SK-N-SH (cell line): ENCODE results near the gene CNEP1R1. TPM values are rescaled to one million over a fixed set of nuclear protein-coding genes. Genes with fewer than 3 reads are reported as not detected.

Source experiments
- CTCF ChIA-PET: fragments of 300-600, 350-600 bp; formaldehyde crosslinking; extraction: SDS; loops from one replicate; lab custom pipeline; 2021; lab: Yijun Ruan, JAX
- POLR2A ChIA-PET: fragments of 350-600 bp; sonication (Branson Sonifier 250); formaldehyde crosslinking; extraction: SDS; loops from one replicate; lab custom pipeline; 2020; ENCODE audit warnings: antibody characterized with exemption, inconsistent platforms; lab: Yijun Ruan, JAX
- DNase-seq: peaks from one replicate; pipeline ENCODE4 v3.0.0; 2012
- H2AFZ ChIP-seq: fragments of 200-600 bp; sonication (generic); 2 replicates; pipeline ENCODE4 v1.8.1; 2016; ENCODE audit warnings: antibody characterized with exemption, mild to moderate bottlenecking, low read depth
- H3F3A ChIP-seq: fragments of 200-600 bp; sonication (generic); replicated peaks from 2 replicates; pipeline ENCODE3; 2016; ENCODE audit warnings: antibody characterized with exemption, mild to moderate bottlenecking; ENCODE audit not compliant: insufficient read depth
- H3K27ac ChIP-seq, 2 experiments: fragments of 200-500 bp in 1 of 2; fragments of 200-600 bp in 1 of 2; sonication (Bioruptor generic) in 1 of 2; sonication (generic), shearing (Covaris generic) in 1 of 2; 2 replicates each; pipeline versions ENCODE4 v1.5.1 to v1.6.1; 2014 to 2016; ENCODE audit warnings: low read depth in 2 of 2, inconsistent platforms in 1 of 2, low read length in 1 of 2, mild to moderate bottlenecking in 1 of 2, mixed read lengths in 1 of 2
- H3K27me3 ChIP-seq: fragments of 200-600 bp; sonication (generic), shearing (Covaris generic); 2 replicates; pipeline ENCODE4 v1.6.1; 2016; ENCODE audit warnings: mixed run types; ENCODE audit not compliant: insufficient read depth
- H3K36me3 ChIP-seq, 2 experiments: fragments of 200-500 bp in 1 of 2; fragments of 200-600 bp in 1 of 2; sonication (Bioruptor generic) in 1 of 2; sonication (generic) in 1 of 2; replicated peaks in 1 of 2; 2 replicates each; pipeline versions ENCODE3 to v1.5.1; 2014 to 2016; ENCODE audit warnings: low read length in 1 of 2, mild to moderate bottlenecking in 1 of 2; ENCODE audit not compliant: insufficient read depth in 2 of 2, control insufficient read depth in 1 of 2
- H3K4me1 ChIP-seq, 2 experiments: fragments of 200-500 bp in 1 of 2; fragments of 200-600 bp in 1 of 2; sonication (Bioruptor generic) in 1 of 2; sonication (generic), shearing (Covaris generic) in 1 of 2; 2 replicates each; pipeline versions ENCODE4 v1.5.1 to v1.6.1; 2014 to 2016; ENCODE audit warnings: low read depth in 1 of 2, low read length in 1 of 2, mixed run types in 1 of 2; ENCODE audit not compliant: insufficient read depth in 2 of 2, control insufficient read depth in 1 of 2
- H3K4me2 ChIP-seq: fragments of 200-600 bp; sonication (generic), shearing (Covaris generic); 2 replicates; pipeline ENCODE4 v1.6.1; 2017; ENCODE audit warnings: mixed run types
- H3K4me3 ChIP-seq, 2 experiments: fragments of 200-500 bp in 1 of 2; fragments of 200-600 bp in 1 of 2; sonication (Bioruptor generic) in 1 of 2; sonication (generic), shearing (Covaris generic) in 1 of 2; 2 replicates each; pipeline versions ENCODE4 v1.5.1 to v1.8.1; 2014 to 2016; ENCODE audit warnings: low read depth in 2 of 2, inconsistent platforms in 1 of 2, low read length in 1 of 2, mild to moderate bottlenecking in 1 of 2, mixed read lengths in 1 of 2, moderate library complexity in 1 of 2
- H3K79me2 ChIP-seq: fragments of 200-600 bp; sonication (generic); 2 replicates; pipeline ENCODE4 v1.8.1; 2017; ENCODE audit warnings: mild to moderate bottlenecking; ENCODE audit not compliant: insufficient read depth
- H3K9ac ChIP-seq: fragments of 200-600 bp; sonication (generic); 2 replicates; pipeline ENCODE4 v1.6.1; 2017; ENCODE audit warnings: mixed run types
- H3K9me2 ChIP-seq: fragments of 200-600 bp; sonication (generic); 2 replicates; pipeline ENCODE4 v1.6.1; 2017; ENCODE audit warnings: mixed run types
- H3K9me3 ChIP-seq: fragments of 200-600 bp; sonication (generic); 2 replicates; pipeline ENCODE4 v1.6.1; 2017; ENCODE audit warnings: mixed run types, mild to moderate bottlenecking, moderate library complexity
- H4K20me1 ChIP-seq: fragments of 200-600 bp; sonication (generic); 2 replicates; pipeline ENCODE4 v1.6.1; 2017; ENCODE audit warnings: mild to moderate bottlenecking, mixed run types; ENCODE audit not compliant: insufficient read depth
- CHD2 ChIP-seq: fragments of 150-350 bp; IDR thresholded peaks from 2 replicates; pipeline ENCODE4 v1.6.1; 2018; ENCODE audit warnings: low read length; ENCODE audit not compliant: partially characterized antibody
- CTCF ChIP-seq: fragments of 200-600 bp; sonication (generic); IDR thresholded peaks from 2 replicates; pipeline ENCODE4 v1.6.1; 2017; ENCODE audit warnings: antibody characterized with exemption, mild to moderate bottlenecking, moderate library complexity
- EP300 ChIP-seq, 2 experiments: IDR thresholded peaks; 2 replicates each; pipeline versions ENCODE4 v1.4.0 to v1.6.1; 2012; ENCODE audit warnings: borderline replicate concordance in 1 of 2, low read depth in 1 of 2, low read length in 1 of 2
- FOSL2 ChIP-seq: IDR thresholded peaks from 2 replicates; pipeline ENCODE4 v1.4.0; 2012; ENCODE audit warnings: low read depth, mild to moderate bottlenecking, moderate library complexity, borderline replicate concordance
- FOXJ3 ChIP-seq: sonication (generic); formaldehyde crosslinking; IDR thresholded peaks from 2 replicates; pipeline ENCODE4 v1.5.1; 2020; ENCODE audit warnings: mild to moderate bottlenecking, missing genetic modification reagents
- FOXM1 ChIP-seq: IDR thresholded peaks from 2 replicates; pipeline ENCODE4 v1.4.0; 2012; ENCODE audit warnings: low read depth, mild to moderate bottlenecking
- GABPA ChIP-seq: IDR thresholded peaks from 2 replicates; pipeline ENCODE4 v1.4.0; 2012; ENCODE audit warnings: low read depth, mild to moderate bottlenecking
- GATA2 ChIP-seq: sonication (generic); formaldehyde crosslinking; IDR thresholded peaks from 2 replicates; pipeline ENCODE4 v1.5.0; 2020; ENCODE audit warnings: mild to moderate bottlenecking, missing genetic modification reagents
- JUND ChIP-seq: IDR thresholded peaks from 2 replicates; pipeline ENCODE4 v1.4.0; 2012
- MAX ChIP-seq: IDR thresholded peaks from 2 replicates; pipeline ENCODE4 v1.4.0; 2012; ENCODE audit warnings: low read depth
- MEF2A ChIP-seq: IDR thresholded peaks from 2 replicates; pipeline ENCODE4 v1.4.0; 2012; ENCODE audit warnings: low read depth, borderline replicate concordance
- MXI1 ChIP-seq: IDR thresholded peaks from 2 replicates; pipeline ENCODE4 v1.6.1; 2012; ENCODE audit warnings: mild to moderate bottlenecking, low read depth, low read length, improper control_type of control experiment
- PBX3 ChIP-seq: IDR thresholded peaks from 2 replicates; pipeline ENCODE4; 2012
- POLR2AphosphoS5 ChIP-seq: IDR thresholded peaks from 2 replicates; pipeline ENCODE4 v1.6.1; 2012; ENCODE audit warnings: low read depth, low read length
- RCOR1 ChIP-seq: fragments of 150-350 bp; IDR thresholded peaks from 2 replicates; pipeline ENCODE4 v1.6.1; 2017; ENCODE audit warnings: antibody characterized with exemption, low read length
- SIN3A ChIP-seq: IDR thresholded peaks from 2 replicates; pipeline ENCODE4 v1.6.1; 2012; ENCODE audit warnings: low read depth, mild to moderate bottlenecking, low read length, moderate library complexity, borderline replicate concordance
- TCF12 ChIP-seq: IDR thresholded peaks from 2 replicates; pipeline ENCODE4 v1.4.0; 2012
- TEAD4 ChIP-seq: IDR thresholded peaks from 2 replicates; pipeline ENCODE4 v1.4.0; 2012; ENCODE audit warnings: mild to moderate bottlenecking, borderline replicate concordance; ENCODE audit not compliant: insufficient read depth
- YY1 ChIP-seq: IDR thresholded peaks from 2 replicates; pipeline ENCODE4 v1.4.0; 2012; ENCODE audit warnings: low read depth, mild to moderate bottlenecking
- WGBS: methylation state at CpG from one replicate; pipeline ENCODE4 v1.1.6; 2017; ENCODE audit warnings: low lambda C conversion rate; 5-methylcytosine and 5-hydroxymethylcytosine counted together
- polyA plus RNA-seq, 3 experiments: library from polyadenylated mRNA; depleted of rRNA; stranded (reverse); fragments of >200 nt; gene quantifications; 2 replicates each; pipeline ENCODE4 v1.2.3, GENCODE V29; 2012

CNEP1R1 gene
- polyA plus RNA-seq, 1 of the 3 experiments (the other 2 are of a cell fraction): 19.2 TPM

- no peak overlapping the region for H3K4me2 ChIP-seq
- no peaks in the 10 kb centered on the region for H3F3A ChIP-seq
- H3K4me3 ChIP-seq: no peak overlapping the region
- WGBS: 67% methylated on average over 8 of the region's 8 CpGs
- CTCF ChIA-PET: no interaction called here
- TF ChIP-seq SIN3A (no peak), POLR2AphosphoS5 (no peak), FOSL2 (no peak), PBX3 (no peak), GABPA (no peak), CHD2 (no peak), FOXM1 (no peak), TCF12 (no peak), MAX (no peak), JUND (no peak), FOXJ3 (CRISPR knock-in tag) (no peak), YY1 (no peak), CTCF (no peak), MEF2A (no peak), RCOR1 (no peak), MXI1 (no peak), EP300 (IDR thresholded peaks at IDR 0.05; ENCODE audit: borderline replicate concordance in 1 of 2, low read depth in 1 of 2, low read length in 1 of 2) (no peak), GATA2 (CRISPR knock-in tag) (no peak), TEAD4 (no peak)
- H3K36me3 ChIP-seq: no peaks in the 10 kb centered on the region
- no peaks in the 10 kb centered on the region for H3K27me3 ChIP-seq
- no peaks in the 10 kb centered on the region for H3K4me1 ChIP-seq
- H3K9ac ChIP-seq: no peak overlapping the region
- H3K79me2 ChIP-seq: no peaks in the 10 kb centered on the region
- H3K9me3 ChIP-seq: no peaks in the 10 kb centered on the region
- H3K27ac ChIP-seq: no peak overlapping the region
- DNase-seq: no peak
- no peaks in the 10 kb centered on the region for H3K9me2 ChIP-seq
- no peak overlapping the region for H2AFZ ChIP-seq
- POLR2A ChIA-PET: no interaction called here
- H4K20me1 ChIP-seq: no peaks in the 10 kb centered on the region
Observed at GRCh38 chr16:49992825-49993224, 32.2 kb upstream of the CNEP1R1 start.
